A673 (cell line): ENCODE measurements around the gene PIWIL4.

Experiments
- EZH2 ChIP-seq: fragments of 200-600 bp; sonication (generic); IDR thresholded peaks from 2 replicates; pipeline ENCODE4 v1.6.1; 2017; ENCODE audit warnings: borderline replicate concordance, low read depth, mild to moderate bottlenecking, mixed read lengths, antibody characterized with exemption, low read length; ENCODE audit not compliant: poor library complexity, severe bottlenecking
- TF ChIP-seq, protein P1 (sequence below): fragments of 300-800, 200-600 bp; sonication (generic); conservative IDR thresholded peaks from 2 replicates; pipeline ENCODE4 v1.5.1; 2017; ENCODE audit warnings: low read depth, mild to moderate bottlenecking, antibody characterized with exemption, low read length, moderate library complexity, mixed read lengths

DNA sequence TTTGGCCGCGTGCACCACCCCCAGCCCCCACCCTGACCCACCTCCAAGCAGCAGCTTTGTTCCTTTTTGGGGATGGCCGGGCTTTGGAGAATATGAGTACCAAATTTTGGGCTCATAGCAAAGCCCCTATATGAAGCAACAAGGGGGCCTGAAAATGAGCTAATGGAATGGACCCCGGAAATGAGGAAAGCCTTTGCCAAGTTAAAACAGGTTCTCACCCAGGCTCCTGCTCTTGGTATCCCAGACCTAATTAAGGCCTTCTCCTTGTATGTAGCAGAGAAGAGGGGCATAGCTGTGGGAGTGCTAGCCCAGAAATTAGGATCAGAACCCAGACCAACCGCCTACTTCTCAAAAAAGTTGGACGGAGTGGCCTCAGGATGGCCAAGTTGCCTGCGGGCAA, 87.0 kb downstream of the PIWIL4 start:
- TF ChIP-seq EZH2 = no peak
- TF ChIP-seq, protein P1, sequence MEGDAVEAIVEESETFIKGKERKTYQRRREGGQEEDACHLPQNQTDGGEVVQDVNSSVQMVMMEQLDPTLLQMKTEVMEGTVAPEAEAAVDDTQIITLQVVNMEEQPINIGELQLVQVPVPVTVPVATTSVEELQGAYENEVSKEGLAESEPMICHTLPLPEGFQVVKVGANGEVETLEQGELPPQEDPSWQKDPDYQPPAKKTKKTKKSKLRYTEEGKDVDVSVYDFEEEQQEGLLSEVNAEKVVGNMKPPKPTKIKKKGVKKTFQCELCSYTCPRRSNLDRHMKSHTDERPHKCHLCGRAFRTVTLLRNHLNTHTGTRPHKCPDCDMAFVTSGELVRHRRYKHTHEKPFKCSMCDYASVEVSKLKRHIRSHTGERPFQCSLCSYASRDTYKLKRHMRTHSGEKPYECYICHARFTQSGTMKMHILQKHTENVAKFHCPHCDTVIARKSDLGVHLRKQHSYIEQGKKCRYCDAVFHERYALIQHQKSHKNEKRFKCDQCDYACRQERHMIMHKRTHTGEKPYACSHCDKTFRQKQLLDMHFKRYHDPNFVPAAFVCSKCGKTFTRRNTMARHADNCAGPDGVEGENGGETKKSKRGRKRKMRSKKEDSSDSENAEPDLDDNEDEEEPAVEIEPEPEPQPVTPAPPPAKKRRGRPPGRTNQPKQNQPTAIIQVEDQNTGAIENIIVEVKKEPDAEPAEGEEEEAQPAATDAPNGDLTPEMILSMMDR = no peak
